ENCODE measurements around the gene CD8A.

CD8A gene

GRCh38 chr2:86809481-86810121 lies 18.9 kb upstream of the CD8A start:
- in situ Hi-C loops (cut with MboI; ENCODE audit: low sequenced_read_pairs), result no loop called here

DNA sequence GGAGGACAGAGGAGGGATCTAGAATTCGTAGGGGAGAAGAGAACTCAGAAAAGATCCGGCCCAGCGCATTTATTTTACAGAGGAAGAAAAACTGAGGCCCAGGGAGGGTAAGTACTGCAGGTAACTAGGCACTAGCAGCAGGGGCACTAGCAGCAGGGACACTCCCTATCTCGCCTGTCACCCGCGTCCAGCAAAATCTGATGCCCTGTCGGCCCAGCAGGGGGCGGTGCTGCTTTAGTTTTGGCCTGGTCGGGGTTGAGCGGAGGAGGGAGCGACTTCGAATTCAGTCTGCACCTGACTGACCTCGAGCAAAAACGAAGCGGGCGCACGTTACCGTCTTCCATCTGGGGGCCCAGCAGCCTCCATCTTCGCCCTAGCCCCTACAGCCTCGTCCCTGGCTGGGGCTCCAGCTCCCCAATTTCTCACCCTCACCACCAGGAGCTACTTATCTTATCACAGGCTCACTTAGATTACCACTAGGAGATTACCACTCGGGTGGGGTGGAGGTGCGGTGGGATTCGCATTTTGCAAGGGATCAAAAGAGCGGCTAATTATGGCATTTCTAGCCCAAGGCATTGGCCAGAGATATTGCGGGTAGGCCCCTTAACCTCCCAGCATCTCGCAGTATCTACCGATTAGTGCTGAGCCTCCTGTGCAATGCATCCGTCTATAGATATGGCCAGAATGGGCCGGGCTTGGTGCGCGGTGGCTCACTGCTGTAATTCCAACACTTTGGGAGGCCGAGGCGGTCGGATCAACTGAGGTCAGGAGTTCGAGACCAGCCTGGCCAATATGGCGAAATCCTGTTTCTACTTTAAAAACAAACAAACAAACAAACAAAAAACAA lies 17.8 kb upstream of the CD8A start:
- in situ Hi-C loops (cut with MboI; ENCODE audit: low sequenced_read_pairs), result no loop called here

- in situ Hi-C loops (cut with MboI; ENCODE audit: low sequenced_read_pairs), result no loop called here
These were observed 17.0 kb upstream of the CD8A start for GRCh38 chr2:86807468-86808275.

DNA sequence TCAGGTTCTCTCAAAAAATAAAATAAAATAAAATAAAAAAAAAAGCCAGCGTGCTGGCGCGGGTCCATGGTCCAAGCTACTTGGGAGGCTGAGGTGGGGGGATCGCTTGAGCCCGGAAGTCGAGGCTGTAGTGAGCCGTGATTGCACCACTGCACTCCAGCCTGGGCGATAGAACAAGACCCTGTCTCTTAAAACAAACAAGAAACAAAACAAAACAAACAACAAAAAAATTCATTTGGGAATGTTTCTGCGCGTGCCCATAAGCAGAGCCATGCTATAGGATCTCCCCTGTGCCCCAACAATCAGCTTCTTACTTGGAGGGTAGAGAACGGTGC lies 16.4 kb upstream of the CD8A start:
- in situ Hi-C loops (cut with MboI; ENCODE audit: low sequenced_read_pairs), result no loop called here

- in situ Hi-C loops (cut with MboI; ENCODE audit: low sequenced_read_pairs), result no loop called here
These were observed 15.5 kb upstream of the CD8A start for GRCh38 chr2:86806059-86806857.

- in situ Hi-C loops (cut with MboI; ENCODE audit: low sequenced_read_pairs), result no loop called here
These were observed 10.3 kb upstream of the CD8A start for GRCh38 chr2:86800856-86801567.

GRCh38 chr2:86794861-86795260 lies 4.1 kb upstream of the CD8A start:
- in situ Hi-C loops (cut with MboI; ENCODE audit: low sequenced_read_pairs), result no loop called here

DNA sequence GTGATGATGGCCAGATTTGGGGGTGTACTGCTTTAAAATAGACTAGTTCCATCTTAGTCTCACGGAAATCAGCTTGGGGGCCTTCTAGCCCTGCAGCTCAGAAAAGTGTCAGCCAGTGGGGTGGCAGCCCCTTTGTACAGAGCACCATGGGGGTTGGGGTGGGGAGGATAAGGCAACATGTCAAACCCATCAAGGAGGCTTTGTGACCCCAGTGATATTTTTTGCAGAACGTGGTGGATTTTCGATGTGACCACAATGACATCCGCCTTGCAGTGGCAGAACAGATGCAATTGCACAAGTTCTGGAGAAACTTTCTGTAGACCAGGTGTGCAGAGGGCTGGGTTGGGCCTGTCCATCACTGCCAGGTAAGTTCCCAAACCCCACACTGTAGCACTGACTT lies 3.0 kb upstream of the CD8A start:
- in situ Hi-C loops (cut with MboI; ENCODE audit: low sequenced_read_pairs), result no loop called here

DNA sequence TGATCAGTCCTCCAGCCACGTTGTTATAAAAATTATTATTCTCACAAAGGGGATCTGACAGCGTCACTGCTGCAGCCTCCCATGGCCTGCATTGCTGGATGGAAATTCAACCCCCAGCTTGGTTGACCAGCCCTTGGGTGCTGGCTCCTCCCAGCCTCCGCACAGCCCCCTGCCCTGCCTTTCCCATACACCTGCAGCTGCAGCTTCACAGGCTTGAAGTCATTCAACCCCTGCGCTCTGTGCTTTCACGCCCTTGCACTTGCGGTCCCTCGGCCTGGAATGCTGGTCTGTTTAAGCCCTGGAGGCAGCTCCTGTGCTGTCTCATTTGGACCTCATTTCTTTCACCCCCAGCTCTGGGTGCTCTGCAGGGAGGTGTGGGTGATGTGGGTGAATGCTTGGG lies 860 bp upstream of the CD8A start:
- in situ Hi-C loops (cut with MboI; ENCODE audit: low sequenced_read_pairs), result no loop called here

GRCh38 chr2:86790134-86790675 lies 508 bp downstream of the CD8A start:
- in situ Hi-C loops (cut with MboI; ENCODE audit: low sequenced_read_pairs), result no loop called here

DNA sequence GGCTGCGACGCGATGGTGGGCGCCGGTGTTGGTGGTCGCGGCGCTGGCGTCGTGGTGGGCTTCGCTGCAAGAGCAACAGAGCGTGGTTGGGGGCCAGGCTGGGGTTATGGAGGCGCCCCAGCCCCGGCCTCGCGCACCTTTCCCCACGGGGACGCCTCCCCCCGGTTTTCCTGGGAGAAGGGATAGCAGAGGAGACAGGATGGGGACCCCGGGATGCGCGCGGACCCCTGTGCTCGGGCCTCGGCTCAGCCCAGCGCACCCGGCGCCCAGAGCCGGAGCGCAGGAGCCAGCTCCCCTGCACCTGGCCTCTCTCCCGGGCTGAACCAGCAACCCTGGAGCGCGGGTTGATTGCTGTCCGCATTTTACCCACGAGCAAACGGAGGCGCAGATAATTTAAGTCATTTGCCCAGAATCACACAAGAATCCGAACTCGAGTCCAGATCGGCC lies 1.0 kb downstream of the CD8A start:
- in situ Hi-C loops (cut with MboI; ENCODE audit: low sequenced_read_pairs), result no loop called here

GRCh38 chr2:86788881-86789686 lies 1.6 kb downstream of the CD8A start:
- in situ Hi-C loops (cut with MboI; ENCODE audit: low sequenced_read_pairs), result no loop called here

GRCh38 chr2:86788165-86788564 lies 2.5 kb downstream of the CD8A start:
- in situ Hi-C loops (cut with MboI; ENCODE audit: low sequenced_read_pairs), result no loop called here

DNA sequence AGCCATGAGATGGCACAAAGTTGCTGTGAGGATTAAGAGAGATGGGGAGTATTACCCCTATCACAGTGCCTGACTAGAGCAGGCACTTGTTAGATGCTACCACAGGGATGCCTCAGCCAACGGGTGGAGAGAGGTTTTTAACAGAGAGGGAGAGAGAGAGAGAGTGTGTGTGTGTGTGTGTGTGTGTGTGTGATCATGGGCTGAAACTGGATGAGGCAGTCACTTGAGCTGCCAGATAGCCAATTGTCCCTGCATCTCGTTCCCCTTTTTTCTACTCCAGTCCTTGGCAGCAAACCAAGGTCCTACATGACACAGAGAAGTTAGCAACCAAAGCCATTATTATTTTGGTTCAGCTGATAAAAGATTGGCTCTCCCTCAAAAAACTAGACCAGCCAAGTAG lies 3.0 kb downstream of the CD8A start:
- in situ Hi-C loops (cut with MboI; ENCODE audit: low sequenced_read_pairs), result no loop called here

GRCh38 chr2:86786001-86786536 lies 4.6 kb downstream of the CD8A start:
- in situ Hi-C loops (cut with MboI; ENCODE audit: low sequenced_read_pairs), result no loop called here

DNA sequence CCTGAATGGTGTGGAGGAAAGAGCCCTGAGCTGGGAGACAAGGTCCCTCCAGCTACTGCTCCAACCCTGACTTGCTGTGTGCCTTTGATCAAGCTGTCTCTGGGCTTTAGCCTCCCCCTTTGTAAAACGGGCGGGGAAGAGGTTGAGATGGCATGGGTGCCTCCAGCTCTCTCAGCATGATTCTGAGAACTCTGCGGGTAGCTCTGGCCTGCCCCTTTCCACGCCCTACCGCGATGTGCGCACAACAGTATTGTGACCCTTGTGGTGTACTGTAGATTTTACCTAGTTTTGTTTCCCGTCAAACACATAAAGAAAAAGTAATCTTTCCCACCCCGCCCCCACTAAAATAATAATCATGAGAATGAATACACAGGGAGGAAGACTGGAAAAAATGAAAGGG lies 5.3 kb downstream of the CD8A start:
- in situ Hi-C loops (cut with MboI; ENCODE audit: low sequenced_read_pairs), result no loop called here

DNA sequence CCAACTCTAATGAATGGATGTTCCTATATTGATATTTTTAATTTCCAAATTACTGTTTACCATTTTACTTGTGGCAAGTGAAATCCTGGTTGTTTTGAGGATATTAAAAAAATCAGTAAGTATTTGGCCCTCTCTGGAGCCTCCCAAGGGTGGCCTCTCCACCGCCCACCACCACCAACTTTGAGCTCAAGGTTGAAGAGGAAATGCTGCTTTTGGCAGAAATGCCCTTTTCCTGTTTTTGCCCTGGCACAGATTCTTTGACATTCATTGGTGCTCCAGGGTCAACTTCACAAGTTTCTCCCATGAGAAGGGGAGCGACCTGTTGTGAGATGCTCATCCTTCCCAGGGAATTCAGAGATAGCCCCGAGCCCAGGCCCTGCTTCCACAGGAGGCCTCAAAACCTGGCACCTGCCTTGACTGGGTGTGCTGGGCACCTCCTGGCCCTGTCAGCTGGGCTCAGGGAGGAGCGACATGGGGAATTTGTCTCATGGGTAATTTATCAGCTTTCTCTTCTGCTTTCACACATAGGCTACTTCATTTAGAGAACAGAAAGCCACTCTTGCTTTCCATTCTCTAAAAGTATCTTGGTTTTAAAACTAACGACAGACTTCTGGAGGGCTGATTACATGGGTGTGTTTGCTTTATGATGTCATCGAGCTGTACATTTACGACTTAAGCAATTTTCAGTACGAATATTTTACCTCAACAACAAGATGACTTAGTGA lies 6.9 kb downstream of the CD8A start:
- in situ Hi-C loops (cut with MboI; ENCODE audit: low sequenced_read_pairs), result no loop called here

DNA sequence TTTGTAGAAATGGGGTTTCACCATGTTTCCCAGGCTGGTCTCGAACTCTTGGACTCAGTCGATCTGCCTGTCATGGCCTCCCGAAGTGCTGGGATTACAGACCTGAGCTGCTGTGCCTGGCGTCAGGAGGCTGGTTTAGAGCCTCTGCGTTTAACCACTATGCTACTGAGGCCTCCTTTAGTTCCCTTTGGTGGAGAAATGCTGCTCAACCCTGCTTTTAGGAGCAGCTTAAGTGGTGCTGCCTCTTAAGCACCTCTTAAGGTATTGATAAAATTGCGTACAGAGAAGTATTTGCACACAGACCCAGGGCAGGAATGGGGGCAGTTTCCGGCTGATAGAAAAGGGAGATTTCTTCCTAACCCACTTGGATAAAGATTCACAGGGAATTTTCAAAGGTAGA lies 8.0 kb downstream of the CD8A start:
- in situ Hi-C loops (cut with MboI; ENCODE audit: low sequenced_read_pairs), result no loop called here

All from HL-60/S4 treated with phorbol 12-myristate 13-acetate at 8.2 ng/mL for 4 days and 3 days (cell line).